ENCODE data around the gene JAKMIP2. TPM values are rescaled to one million over a fixed set of nuclear protein-coding genes. Genes with fewer than 3 reads are reported as not detected.

Gene JAKMIP2
- total RNA-seq, 2 donors from 2014 or later, result 0.10 to 0.42 TPM

DNA sequence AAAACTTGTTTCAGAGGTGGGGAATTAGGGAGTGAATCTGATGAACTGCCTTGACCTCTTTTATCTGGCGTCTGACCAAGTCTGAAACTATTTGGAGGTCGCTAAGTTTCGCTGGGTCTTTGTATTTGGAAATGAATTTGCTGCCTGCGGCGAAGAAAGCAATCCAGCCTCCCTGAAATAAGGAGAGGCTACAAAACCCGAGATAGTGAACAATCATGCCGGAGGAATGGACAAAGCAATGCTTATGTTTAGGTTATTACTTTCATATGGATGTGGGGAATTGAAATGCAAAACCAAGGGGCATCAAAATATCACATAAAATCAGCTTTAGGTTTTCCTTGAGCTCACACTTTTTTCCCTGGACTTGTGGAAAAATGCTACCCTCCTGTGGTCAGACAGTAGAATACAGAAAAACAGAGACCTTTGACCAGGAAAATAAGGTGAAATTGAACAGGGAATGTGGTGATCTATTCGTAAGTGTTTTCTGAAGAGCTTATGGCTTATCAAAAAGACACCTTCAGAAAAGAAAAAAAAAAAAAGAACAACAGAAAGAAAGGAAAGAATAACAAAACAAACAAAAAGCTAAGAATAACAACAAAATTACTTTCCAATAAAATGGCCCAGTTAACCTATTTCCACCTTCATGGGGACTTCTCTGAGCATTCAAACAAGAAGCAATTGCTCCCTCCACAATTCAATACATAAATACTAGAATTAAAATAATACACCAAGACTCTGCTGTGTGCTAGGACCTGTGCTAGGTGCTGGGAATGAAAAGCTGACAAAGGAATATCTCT, 204.1 kb downstream of the JAKMIP2 start:
- no peak for DNase-seq (ENCODE audit: low spot score)
- intact Hi-C loops (cut with DNase I), result loop anchor here in 1 of 2 donors (5.0 to 10.0 kb wide), 2 partner anchors 351 to 484 kb away; no protein-coding TSS in a partner anchor

DNA sequence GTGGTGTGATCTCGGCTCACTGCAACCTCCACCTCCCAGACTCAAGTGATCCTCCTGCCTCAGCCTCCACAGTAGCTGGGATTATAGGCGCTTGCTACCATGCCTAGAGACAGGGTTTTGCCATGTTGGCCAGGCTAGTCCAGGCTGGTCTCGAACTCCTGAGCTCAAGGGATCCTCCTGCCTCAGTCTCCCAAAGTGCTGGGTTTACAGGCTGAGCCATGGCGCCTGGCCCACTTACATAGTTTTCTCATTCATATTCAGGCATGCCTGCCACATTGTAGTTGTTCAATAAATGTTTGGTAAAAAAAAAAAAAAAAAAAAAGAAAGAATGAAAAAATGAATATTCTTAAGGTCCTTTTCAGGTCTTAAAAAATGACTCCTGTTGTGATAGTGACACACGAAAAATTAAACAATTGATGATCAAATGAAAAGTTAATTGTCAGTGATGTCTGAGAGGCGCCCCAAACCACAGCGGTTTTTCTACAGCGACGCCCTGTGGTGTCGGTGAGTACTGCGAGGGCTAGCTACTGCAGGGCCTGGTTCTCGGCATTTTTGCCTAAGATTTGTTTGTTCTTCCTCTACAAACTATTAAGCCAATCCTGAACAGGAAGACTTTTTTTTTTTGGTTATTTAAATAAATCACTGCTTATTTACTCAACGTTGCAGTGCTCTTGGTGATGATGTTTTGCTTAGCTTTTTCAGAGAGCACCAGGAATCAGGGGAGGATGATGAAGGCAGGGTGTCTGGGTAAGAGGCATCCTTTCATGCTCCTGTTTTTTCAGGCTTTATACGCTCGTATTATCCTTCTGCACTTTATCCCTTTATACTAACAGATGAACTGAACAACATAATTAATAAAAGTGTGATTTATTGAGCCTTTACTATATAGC, 205.6 kb downstream of the JAKMIP2 start:
- intact Hi-C loops (cut with DNase I), result loop anchor here in 1 of 2 donors (5.0 to 10.0 kb wide), 2 partner anchors 350 to 482 kb away; no protein-coding TSS in a partner anchor
- peak; percentile 89 for DNase-seq (ENCODE audit: low spot score)

DNA sequence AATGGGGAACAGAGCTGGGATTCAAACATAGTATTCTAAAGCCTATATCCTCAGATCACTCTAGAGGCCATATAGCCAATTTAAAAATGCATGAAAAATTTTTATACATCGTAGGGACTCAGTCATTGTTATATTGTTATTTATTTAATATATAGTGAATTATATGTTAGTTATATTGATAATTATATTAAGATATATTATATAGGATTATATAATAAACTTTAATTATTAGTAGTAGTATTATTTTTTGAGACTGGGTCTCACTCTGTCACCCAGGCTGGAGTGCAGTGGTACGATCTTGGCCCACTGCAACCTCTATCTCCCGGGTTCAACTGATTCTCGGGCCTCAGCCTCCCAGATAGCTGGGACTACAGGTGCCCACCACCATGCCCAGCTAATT, 206.9 kb downstream of the JAKMIP2 start:
- intact Hi-C loops (cut with DNase I), result loop anchor here in 1 of 2 donors (5.0 to 10.0 kb wide), 2 partner anchors 348 to 481 kb away; no protein-coding TSS in a partner anchor
- no peak for DNase-seq (ENCODE audit: low spot score)

DNA sequence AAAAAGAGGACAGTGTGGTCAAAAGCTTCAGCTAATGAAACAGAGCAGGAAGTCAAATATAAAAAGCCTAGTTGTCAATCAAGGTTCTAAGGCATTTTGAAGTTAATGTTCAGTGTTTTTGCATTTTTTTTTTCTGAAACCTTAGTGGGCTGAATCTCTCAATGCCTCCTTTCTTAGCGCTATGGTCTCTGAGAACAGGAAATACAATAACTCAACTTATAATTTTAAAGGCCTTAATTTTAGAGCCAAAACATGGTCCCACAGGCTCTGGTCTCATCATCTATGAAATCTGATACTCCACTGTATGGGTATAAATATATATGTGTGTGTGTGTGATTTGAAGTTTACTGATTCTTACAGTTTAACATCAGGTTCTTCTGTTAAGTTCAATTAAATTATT, 209.3 kb downstream of the JAKMIP2 start:
- no peak for DNase-seq (ENCODE audit: low spot score)

DNA sequence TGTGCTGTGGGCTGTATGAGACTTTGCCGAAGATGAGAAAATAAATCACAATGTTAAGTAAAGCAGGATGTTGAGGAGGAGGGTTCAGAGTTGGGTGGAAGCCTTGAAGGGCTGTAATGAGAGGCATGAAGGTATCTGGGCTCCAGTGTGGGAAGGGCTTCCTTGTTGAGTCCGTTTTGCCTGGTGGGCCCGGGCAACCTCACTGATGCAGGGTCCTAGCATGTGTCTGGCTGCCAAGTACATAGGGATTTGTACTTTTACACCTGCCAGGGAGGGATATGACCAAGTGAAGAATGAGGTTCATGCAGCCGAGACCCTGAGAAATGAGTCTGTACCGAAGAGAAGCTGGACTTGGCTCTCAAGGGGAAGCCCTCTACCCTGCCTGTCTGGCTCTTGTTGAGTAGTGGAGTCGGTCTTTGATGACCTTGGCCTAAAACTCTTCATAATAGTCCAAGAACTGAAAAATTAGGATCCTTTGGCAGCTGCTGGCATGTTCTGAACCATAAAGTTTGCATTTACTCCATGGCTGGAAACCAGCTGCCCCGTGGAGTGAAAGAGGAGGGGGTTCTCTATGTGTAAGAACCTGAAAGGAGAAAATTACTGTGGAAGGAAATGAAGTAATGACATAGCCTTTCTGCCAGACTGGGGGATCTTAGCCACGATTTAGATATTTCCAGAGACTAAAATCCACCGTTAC, 213.7 kb downstream of the JAKMIP2 start:
- intact Hi-C loops (cut with DNase I), result no loop called here
- no peak for DNase-seq (ENCODE audit: low spot score)

More for the DNA sequence above, 209.3 kb downstream of the JAKMIP2 start:
- intact Hi-C loops (cut with DNase I), result loop anchor here in 1 of 2 donors (10.0 kb wide), 1 partner anchor 478 kb away; no protein-coding TSS in a partner anchor

DNA sequence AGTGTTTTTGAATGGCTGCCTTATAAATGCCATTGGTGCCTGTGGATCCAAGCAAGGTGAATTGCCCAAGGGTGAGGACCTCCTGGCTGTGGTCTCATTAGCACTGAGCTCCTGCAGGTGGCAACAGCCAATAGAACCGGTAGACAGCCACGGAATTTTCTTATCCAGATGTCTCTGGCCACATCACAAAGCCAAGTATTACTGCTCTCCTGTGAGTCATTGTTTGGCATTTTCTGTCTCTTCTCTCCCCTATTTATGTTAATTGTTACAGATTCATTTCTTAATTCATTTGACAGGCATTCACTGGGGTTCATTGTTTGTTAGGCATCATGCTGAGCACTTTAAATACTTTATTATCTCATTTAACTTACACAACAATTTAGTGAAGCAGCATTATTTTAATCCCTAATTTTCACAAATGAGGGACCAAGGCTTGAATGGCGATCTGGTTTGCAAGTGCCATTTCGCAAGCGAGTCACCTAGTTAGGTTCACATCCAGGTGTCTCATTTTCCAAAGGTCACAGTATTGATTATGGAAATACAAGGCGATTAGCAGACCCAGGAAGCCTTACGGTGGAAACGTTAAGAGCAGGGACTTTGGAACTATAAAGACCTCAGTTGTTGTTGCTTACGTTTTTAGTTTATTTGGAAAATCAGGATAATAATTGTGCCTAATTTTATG, 214.5 kb downstream of the JAKMIP2 start:
- intact Hi-C loops (cut with DNase I), result no loop called here
- DNase-seq (ENCODE audit: low spot score), result no peak

DNA sequence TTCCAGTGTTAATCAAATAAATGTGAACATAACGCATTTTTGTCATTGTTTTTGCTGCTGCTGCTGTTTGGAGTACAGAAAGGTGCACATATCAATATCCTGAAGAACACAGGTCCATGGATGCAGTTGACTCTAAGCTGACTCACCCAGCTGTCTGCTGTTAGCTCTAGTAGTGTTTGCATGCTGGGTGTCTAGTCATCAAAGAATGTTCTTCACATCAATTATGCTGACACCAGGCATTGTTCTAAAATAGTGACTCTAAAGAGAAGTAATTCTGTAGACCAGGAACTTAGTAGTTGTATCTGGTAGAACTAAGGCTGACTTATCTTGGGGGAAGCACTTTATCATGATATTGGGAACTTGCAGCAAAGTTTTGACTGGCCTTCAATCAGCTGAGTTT, 217.0 kb downstream of the JAKMIP2 start:
- no peak for DNase-seq (ENCODE audit: low spot score)
- intact Hi-C loops (cut with DNase I), result no loop called here

DNA sequence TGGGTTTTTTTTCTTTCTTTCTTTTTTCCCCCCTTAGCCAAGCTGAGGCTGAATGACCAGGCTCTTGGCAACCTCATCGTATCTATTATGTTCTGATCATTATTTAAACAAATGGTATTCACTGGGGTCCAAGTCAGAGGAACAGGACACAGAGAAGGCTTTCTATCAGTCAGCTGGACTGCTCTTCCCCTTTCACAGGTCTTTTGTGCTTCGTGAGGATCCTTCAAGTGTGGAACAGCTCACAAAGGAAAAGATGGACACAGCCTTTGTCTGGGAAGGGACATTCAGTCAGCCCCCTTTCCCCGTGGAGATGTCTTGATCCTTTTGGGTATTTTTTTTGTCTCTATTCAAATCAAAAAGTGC, 218.4 kb downstream of the JAKMIP2 start:
- DNase-seq (ENCODE audit: low spot score), result no peak
- intact Hi-C loops (cut with DNase I), result no loop called here

DNA sequence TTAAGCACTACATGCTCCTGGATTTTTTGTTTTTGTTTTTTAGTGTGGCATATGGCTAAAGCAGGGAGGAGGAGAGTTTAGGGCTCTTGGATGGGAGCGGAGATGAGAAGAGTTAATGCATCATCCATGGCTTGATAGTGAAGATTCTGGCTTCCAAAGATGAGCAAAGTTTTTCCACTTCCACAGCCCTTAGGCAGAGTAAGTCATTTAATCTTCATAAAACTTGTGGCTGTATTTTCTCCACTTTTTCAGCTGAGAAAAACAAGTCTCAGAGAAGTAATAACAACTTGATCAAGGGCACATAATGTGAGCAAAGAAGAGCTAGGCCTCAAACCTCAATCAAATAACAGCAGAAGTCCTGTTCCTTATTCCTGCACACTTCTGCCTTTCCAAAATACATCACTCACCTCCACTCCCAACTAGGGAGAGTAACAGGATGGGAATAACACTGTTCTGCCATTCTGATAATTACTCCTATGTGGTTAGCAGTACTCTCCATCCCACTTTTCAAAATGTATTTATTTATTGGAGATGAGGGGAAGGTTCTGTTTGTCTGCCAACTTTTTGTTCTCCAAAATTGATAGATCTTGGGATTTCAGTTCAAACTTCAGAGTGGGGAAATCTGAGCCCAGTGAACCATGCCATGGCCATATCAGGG, 218.9 kb downstream of the JAKMIP2 start:
- intact Hi-C loops (cut with DNase I), result no loop called here
- DNase-seq (ENCODE audit: low spot score), result no peak

DNA sequence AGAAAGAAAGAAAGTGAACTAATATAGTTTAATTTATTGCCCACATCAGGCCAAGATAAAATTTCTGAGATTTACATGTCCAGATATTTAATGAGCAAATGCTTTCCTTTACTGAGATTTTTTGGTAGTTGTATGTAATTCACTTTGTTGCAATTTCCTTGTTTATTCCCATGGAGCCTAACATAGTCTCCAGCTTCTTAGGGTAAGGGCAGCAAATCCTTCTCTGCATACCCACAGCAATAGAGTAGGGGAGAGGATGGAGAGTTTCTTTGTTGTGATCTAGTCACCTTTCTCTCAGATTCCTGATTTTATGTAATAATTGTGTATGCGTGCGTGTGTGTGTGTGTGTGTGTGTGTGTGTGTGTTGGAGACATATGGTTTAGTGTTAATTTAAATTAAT, 221.1 kb downstream of the JAKMIP2 start:
- intact Hi-C loops (cut with DNase I), result no loop called here
- DNase-seq (ENCODE audit: low spot score), result no peak

DNA sequence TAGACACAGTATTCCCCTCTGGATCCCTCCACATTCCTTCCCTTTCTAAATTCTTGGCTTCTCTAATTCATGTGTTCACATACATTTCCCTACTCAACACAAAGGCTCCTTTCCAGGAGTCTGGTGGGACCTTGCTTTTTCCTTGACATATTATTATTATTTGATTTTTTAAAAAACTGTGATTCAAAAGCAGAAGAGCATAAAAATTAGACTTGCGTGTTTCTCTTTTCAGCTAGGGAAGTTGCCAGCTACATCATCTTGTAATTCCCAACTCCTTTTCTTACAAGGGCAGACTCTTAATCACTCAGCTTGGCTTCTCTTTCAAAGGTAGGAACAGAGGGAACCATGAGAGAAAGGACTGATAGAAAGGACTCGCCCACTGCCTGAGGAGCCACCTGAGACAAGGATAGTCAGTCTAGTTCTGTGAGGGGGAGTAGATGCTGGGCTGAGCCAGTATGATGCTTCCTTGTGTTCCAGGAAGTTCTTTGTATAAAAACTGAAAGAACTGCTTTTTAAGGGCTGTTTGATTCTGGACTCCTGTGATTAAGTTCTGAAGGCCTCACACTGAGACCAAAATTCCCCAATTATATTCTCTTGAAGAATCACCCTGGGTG, 221.7 kb downstream of the JAKMIP2 start:
- DNase-seq (ENCODE audit: low spot score), result no peak
- intact Hi-C loops (cut with DNase I), result no loop called here

DNA sequence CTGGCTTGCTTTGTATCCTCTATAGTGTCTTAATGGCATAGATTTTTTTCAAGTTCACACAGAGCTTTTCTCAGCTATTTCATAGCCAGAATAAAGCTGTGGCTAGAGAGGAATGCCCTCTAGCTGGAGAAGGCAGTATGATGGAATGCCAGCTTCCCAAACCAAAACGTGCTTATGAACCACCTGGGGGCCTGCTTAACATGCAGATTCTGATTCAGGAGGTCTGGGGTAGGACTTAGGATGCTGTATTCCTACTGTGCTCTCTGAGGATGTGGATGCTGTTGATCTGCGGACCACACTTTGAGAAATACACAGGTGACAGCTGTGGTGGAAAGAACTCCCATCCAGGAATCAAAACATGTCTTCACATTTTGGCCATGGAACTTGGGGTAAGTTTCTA, 222.8 kb downstream of the JAKMIP2 start:
- DNase-seq (ENCODE audit: low spot score), result no peak
- intact Hi-C loops (cut with DNase I), result loop anchor here in 1 of 2 donors (5.0 kb wide), 3 partner anchors 107 to 332 kb away; no protein-coding TSS in a partner anchor

DNA sequence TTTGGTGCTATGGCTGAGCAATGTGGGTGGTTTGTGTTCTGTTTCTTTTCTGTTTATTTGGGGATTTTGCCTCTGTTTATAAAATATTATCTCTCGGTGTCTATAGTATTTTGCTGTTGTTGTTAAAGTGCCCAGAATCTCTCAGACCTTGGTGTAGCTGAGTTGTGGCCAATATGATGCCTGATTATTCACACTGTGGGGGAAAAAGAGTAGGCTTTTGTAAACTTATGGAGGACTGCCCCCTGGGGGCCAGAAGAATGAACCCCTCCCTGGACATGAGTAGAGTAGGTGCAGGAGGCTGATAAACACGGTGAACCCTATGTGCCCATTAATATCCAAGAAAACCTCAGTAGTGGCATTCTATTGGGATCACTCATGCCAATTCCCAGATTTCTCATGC, 223.7 kb downstream of the JAKMIP2 start:
- intact Hi-C loops (cut with DNase I), result loop anchor here in 1 of 2 donors (5.0 kb wide), 3 partner anchors 107 to 332 kb away; no protein-coding TSS in a partner anchor
- DNase-seq (ENCODE audit: low spot score), result peak; percentile 86

DNA sequence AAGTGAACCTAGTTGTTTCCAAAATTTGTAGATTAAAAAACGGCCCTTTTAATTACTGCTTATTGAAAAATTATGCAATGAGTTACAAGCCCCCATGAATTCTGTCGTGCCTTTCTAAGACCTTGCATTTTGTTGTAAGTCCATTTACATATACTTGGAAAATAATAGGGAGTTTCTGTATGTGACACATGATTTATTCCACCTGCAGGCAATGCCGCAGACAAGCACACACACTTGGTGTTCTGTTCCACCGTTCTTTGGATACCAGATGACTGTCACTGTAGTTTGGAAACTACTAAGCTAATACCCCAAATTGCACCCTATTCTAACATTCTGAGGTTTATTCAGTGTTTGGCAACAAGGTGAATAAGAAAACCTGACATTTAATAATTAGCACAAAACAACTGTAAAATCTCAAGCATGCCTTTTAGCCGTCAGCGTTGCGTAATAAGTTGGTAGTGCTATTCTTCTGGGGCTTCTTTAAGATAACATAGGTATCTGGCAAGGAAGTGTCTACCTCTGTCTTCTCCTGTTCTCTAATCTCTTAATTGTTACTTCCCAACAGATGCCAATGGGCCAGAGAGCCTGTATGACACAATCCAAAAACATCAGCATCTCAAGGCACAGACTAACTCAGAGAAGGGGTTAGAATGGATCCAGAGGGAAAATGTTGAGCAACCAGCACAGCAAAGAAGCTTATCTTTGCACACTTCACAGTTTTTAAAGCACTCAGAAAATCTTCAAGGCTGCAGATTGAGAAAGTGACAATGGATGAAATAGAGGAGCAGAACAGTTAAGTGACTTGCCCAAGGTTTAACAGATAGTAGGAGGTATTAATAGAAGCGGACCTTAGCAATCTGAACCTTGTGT, 224.4 kb downstream of the JAKMIP2 start:
- no peak for DNase-seq (ENCODE audit: low spot score)
- intact Hi-C loops (cut with DNase I), result loop anchor here in 1 of 2 donors (5.0 kb wide), 3 partner anchors 106 to 331 kb away; no protein-coding TSS in a partner anchor

DNA sequence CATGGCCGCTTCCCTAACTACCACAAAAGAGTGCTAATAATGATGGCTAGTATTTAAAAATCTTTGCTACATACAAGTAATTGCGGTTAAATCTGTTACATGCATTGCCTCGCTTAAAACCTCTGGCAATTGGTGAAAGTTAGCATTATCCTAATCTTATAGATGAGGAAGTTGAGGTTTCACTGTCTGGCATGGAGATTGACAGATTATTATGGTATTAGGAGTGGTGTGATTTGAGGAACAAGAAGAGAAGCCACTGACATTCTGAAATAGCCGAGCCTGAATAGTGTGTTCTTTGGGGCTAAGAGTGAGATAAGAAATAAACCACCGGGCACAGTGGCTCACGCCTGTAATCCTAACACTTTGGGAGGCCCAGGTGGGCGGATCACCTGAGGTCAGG, 227.4 kb downstream of the JAKMIP2 start:
- intact Hi-C loops (cut with DNase I), result loop anchor here in 1 of 2 donors (5.0 kb wide), 3 partner anchors 103 to 328 kb away; no protein-coding TSS in a partner anchor
- no peak for DNase-seq (ENCODE audit: low spot score)

DNA sequence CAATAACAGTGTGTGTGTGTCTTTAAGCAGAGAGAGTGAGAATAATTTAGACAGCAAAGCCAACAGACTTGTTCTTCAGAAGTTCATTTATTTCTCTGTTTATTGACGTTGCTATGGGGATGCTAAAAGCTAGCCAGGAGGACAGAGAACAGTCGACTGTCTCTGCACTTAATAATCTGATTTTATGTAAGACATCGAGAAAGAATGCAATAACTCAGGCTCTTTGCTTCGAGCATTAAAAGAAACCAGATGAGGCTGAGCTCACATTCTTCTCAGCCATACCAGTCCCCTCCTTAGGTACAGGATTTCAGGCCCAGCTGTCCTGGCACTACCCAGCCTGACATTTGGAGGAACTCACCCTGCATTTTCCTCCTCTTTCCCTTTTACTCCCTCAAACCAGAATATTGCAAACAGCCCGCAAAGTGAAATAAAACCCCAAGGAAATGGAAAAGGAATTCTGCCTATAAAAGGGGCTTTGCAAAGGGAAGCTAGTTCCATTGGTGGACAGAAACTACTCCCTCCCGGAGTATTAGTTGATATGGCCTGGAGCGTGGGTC, 228.2 kb downstream of the JAKMIP2 start:
- intact Hi-C loops (cut with DNase I), result loop anchor here in 1 of 2 donors (5.0 kb wide), 1 partner anchor 47 kb away; no protein-coding TSS in a partner anchor
- DNase-seq (ENCODE audit: low spot score), result no peak

Data from posterior vena cava (tissue), 2 donors.